GM20431 (cell line): ENCODE data around the gene ACTA1.
"Not testable (repeated sequence)": the region's sequence is repeated elsewhere in the genome, so short reads cannot be mapped to it uniquely, and the experiment has no call there.

Source experiments
- in situ Hi-C: fragments of 300-500 bp; cut with MseI, MboI; formaldehyde crosslinking; loops from one replicate; pipeline ENCODE4 v1.15.0; 2020; ENCODE audit warnings: low sequenced_read_pairs; ENCODE audit not compliant: unreplicated experiment

Gene ACTA1

GRCh38 chr1:229447809-229448252 is 13.9 kb upstream of the ACTA1 start:
- in situ Hi-C loops = no loop called here

DNA sequence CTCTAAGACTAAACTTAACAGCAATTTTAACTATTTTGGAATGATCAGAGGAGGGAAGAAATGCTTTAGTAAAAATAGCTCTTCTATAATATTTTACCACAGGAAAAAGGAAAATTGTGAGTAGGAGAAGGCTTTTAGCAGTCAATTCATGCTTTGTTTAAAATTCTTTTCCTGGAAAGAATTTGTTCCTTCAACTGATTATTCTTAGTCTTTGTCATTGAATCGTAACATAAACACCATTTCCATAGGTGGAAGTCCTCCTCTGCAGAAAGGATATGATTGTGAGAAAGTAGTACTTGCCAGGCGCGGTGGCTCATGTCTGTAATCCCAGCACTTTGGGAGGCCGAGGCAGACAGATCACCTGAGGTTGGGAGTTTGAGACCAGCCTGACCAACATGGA is 11.9 kb upstream of the ACTA1 start:
- in situ Hi-C loops = no loop called here

GRCh38 chr1:229440851-229441537 is 7.1 kb upstream of the ACTA1 start:
- in situ Hi-C loops = no loop called here

- in situ Hi-C loops = no loop called here
Measured at GRCh38 chr1:229438021-229438420, 4.1 kb upstream of the ACTA1 start.

DNA sequence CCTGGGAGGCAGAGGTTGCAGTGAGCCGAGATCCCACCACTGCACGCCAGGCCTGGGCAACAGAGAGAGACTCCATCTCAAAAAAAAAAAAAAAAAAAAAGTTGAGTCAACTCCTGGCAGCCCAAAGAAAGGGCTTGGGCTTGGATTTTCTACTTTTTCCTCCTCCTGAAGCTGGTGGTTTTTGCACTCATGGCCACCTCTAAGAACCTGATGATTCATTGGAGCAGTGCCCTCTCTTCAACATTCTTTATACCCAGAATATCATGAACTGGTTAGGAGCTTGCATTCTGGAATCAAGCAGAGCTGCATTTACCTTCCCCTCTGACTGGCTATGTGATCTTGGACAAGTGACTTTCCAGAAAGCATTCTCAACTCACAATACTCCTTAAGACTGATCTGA is 3.5 kb upstream of the ACTA1 start:
- in situ Hi-C loops = no loop called here

DNA sequence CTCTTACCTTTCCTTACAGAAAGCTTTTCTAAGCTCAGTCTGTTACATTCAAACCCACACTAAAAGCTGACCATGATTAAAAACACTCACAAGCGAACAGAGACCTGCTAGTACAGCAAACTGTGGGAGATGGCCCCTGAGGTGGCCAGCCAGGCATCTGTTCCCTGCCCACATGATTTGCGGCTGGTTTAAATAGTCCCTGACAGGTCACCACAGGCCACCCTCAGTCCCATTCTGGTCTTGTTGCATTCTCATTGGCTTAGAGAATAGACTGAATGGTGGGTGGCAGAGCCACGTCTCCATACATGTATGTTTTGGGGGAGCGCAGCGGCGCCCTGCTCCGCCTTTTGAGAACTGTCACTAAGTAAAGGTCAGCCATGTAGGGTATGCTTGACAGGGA is 2.3 kb upstream of the ACTA1 start:
- in situ Hi-C loops = no loop called here

- in situ Hi-C loops = no loop called here
Measured at GRCh38 chr1:229434641-229435051, 752 bp upstream of the ACTA1 start.

DNA sequence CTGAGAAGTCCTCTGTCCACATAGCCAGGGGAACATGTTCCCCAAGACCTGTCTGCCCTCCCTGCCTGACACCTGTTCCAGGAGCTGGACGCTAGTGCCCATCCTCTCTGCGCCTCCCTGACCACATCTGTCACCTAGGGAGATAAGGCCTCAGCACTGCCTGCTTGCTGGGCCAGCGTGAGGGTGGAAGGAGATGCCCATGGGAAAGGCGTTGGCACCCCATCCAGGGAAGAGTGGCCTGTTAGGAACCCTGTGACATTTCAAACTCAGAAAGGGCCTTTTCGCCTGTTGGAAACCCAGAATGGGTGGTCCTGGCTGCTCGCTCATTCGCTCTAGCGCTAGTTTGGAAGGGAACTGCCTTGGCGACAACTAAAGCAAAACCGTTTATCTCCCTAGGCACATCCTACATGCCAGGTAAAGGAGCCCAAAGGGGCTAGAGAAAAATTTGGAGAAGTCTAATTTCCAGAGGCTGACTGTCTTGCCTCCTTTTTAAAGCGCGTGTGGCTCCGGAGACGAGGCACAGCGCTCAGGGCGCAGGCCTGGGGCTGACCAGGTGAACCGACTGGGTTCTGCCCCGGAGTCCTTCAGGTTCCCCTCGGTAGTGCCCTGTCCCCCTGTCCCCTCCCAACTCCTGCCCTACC is 410 bp downstream of the ACTA1 start:
- in situ Hi-C loops = no loop called here

DNA sequence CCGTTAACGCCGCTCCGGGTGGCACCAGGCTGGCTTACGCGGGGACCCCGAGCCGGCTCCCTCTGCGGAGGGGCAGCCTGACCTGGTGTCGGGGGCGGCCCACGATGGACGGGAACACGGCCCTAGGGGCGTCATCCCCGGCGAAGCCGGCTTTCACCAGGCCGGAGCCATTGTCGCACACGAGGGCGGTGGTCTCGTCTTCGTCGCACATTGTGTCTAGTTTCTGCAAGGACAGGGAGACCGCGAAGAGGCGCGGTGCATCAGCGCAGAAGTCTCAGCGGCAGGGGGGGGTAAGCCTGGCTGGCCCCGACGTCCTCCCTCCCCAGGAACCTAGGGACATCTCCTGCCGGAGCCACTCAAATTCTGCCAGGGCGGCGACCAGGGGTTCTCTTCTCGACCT is 989 bp downstream of the ACTA1 start:
- in situ Hi-C loops = no loop called here

- in situ Hi-C loops = no loop called here
Measured at GRCh38 chr1:229432116-229432461, 1.8 kb downstream of the ACTA1 start.

DNA sequence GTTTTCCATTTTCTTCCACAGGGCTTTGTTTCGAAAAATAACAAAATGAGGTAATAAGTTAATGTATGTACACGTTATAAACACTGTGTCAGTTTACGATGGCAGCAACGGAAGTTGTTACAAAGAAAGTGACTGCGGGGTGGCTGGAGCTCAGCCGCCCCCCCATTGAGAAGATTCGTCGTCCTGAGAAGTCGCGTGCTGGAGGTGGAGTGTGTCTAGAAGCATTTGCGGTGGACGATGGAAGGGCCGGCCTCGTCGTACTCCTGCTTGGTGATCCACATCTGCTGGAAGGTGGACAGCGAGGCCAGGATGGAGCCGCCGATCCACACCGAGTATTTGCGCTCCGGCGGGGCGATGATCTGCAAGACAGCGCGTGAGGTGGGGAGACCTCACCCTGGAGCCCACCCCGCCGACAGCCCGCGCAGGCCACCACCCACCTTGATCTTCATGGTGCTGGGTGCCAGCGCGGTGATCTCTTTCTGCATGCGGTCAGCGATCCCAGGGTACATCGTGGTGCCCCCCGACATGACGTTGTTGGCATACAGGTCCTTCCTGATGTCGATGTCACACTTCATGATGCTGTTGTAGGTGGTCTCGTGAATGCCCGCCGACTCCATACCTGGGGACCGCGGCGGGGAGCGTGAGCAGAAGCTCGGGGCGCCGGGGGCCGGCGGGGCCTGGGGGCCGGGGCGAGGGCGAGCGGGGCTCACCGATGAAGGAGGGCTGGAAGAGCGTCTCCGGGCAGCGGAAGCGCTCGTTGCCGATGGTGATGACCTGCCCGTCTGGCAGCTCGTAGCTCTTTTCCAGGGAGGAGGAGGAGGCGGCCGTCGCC is 2.4 kb downstream of the ACTA1 start:
- in situ Hi-C loops = no loop called here

DNA sequence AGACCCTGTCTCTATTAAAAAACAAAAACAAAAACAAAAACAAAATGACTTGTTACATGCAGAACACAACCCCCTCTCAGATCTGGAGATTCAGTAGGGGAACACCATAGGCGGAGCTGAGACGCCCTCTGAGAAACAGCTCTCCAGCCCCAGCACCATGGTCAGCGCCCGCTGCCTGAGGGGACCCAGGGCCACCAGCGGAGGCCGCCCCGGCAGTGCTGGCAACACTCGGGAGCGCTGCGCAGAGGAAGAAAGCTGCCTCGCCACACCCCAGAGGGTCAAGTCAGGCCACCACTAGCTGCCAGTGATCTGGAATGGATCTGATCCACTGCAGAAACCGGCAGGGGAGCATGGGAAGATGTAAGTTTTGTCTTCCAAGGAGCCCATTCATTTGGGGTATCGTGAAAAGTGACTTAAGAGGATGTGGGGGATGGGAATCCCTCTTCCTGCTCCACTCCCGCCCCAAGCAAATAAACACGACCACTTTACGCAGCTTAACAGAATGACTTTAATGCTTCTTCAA is 3.1 kb downstream of the ACTA1 start:
- in situ Hi-C loops = no loop called here

DNA sequence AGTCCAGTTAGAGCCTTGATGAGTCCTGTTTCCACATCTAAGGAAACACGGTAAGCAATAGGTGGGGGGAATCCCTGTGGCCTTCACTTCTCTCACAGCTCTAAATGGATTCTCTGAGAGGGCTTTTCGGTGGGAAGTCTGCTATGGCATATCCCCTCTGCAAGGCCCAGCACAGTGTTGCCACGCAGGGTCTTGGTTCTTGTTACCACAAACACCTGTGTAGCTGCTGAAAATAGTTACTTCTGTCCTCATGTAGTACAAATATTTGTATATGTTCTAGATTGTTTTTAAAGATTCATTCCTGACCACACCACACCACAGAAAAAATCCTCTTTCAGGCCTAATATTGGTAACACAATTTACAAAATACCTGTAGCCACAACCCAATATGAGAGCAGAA is 5.6 kb downstream of the ACTA1 start:
- in situ Hi-C loops = no loop called here

- in situ Hi-C loops = no loop called here
Measured at GRCh38 chr1:229427572-229427971, 6.3 kb downstream of the ACTA1 start.

- in situ Hi-C loops = no loop called here
Measured at GRCh38 chr1:229425564-229426159, 8.2 kb downstream of the ACTA1 start.

- in situ Hi-C loops = no loop called here
Measured at GRCh38 chr1:229420765-229421164, 13.1 kb downstream of the ACTA1 start.

DNA sequence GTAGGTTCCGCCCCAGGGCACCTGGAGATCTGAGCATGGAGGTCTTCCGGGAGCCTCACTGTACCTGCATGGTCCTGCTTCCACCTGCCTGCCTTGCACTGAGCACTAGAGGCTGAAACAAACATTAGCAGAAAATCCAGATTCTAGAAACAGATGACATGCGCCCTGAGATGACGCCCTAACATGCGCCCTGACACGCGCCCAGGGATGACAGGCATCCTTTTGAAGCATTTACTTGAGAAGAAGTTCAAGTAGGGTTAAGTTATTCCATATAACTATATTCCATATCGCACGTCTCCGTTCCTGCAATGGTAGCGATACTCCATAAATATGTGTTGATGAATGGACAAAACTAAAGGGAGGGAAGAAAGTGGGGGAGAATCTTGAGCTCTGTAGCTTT is 13.7 kb downstream of the ACTA1 start:
- in situ Hi-C loops = no loop called here

DNA sequence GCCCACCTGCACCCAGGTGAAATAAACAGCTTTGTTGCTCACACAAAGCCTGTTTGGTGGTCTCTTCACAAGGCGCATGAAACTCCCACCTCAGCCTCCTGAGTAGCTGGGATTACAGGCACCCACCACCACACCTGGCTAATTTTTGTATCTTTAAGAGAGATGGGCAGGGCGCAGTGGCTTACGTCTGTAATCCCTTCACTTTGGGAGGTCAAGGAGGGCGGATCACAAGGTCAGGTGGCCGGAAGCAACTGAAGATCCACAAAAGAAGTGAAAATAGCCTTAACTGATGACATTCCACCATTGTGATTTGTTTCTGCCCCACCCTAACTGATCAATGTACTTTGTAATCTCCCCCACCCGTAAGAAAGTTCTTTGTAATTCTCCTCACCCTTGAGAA is 15.3 kb downstream of the ACTA1 start:
- in situ Hi-C loops = not testable (repeated sequence)

DNA sequence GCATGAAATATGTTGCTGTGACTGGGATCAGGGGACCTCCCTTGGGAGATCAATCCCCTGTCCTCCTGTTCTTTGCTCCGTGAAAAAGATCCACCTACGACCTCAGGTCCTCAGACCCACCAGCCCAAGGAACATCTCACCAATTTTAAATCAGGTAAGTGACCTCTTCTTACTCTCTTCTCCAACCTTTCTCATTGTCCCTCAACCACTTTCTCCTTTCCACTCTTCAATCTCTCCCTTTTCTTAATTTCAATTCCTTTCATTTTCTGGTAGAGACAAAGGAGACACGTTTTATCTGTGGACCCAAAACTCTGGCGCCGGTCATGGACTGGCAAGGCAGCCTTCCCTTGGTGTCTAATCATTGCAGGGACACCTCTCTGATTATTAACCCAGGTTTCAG is 21.1 kb downstream of the ACTA1 start:
- in situ Hi-C loops = not testable (repeated sequence)

DNA sequence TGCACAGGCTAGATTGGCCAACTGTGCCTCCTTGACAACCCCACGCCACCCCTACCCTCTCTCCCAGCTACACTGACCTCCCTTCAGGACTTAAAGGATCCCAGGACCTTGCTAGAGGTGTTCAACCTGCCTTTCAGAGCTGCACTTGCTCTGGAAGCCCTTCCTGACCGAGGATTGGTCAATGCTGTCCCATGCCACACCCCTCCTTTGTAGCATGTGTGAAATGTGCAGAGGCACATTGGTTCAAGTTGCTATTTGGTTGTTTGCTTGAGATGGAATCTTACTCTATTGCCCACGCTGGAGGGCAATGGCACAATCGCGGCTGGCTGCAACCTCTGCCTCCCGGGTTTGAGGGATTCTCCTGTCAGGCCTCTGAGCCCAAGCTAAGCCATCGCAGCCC is 21.8 kb downstream of the ACTA1 start:
- in situ Hi-C loops = no loop called here
